ENCODE data around the gene ZFYVE16. TPM values are rescaled to one million over a fixed set of nuclear protein-coding genes. Genes with fewer than 3 reads are reported as not detected.

Gene ZFYVE16
- total and polyA plus RNA-seq, 2 of the 4 experiments (the other 2 are of a cell fraction), result 5.3 to 11.1 TPM

DNA sequence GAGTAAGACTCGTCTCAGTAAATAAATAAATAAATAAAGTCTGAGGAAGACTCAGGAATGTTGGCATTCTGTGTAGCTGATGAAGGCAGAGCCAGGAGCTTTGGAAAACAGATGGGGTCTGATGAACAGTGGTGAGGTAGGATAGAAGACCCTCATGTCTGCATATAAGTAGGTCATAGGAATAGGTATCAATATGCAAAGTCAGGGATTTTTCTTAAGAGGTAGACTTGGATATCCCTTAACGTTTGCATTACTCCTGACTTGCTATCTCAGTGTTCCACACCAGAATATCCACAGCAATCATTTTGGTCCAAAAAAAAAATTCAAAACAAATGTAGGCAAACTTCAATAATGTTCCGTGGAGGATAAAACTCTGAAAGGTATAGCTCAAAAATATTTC is 31.3 kb upstream of the ZFYVE16 start:
- H3K4me1 ChIP-seq (ENCODE audit: control insufficient read depth, insufficient read depth, low read length), result no peaks in the 10 kb centered on the region
- in situ Hi-C loops (cut with MboI; ENCODE audit: low sequenced_read_pairs), result no loop called here
- ChIA-PET CTCF (no interaction called here), POLR2A (ENCODE audit: unreplicated experiment) (no interaction called here)
- no peak overlapping the region for H3K56ac ChIP-seq (ENCODE audit: extremely low read depth, insufficient read depth, low read length)
- no peaks in the 10 kb centered on the region for H3K9me1 ChIP-seq (ENCODE audit: insufficient read depth, low read length)
- H2BK15ac ChIP-seq (ENCODE audit: low read depth, low read length), result no peak overlapping the region
- no peak overlapping the region for H2AK9ac ChIP-seq (replicated peaks; ENCODE audit: low read depth, low read length, poor library complexity)
- no peak overlapping the region for H2BK5ac ChIP-seq (ENCODE audit: low read depth, low read length, poor library complexity, severe bottlenecking)
- H3K9me3 ChIP-seq (ENCODE audit: control insufficient read depth, insufficient read depth, low read length), result no peaks in the 10 kb centered on the region
- no peak overlapping the region for H2AK5ac ChIP-seq (ENCODE audit: low read depth, low read length)
- TF ChIP-seq, protein P1, sequence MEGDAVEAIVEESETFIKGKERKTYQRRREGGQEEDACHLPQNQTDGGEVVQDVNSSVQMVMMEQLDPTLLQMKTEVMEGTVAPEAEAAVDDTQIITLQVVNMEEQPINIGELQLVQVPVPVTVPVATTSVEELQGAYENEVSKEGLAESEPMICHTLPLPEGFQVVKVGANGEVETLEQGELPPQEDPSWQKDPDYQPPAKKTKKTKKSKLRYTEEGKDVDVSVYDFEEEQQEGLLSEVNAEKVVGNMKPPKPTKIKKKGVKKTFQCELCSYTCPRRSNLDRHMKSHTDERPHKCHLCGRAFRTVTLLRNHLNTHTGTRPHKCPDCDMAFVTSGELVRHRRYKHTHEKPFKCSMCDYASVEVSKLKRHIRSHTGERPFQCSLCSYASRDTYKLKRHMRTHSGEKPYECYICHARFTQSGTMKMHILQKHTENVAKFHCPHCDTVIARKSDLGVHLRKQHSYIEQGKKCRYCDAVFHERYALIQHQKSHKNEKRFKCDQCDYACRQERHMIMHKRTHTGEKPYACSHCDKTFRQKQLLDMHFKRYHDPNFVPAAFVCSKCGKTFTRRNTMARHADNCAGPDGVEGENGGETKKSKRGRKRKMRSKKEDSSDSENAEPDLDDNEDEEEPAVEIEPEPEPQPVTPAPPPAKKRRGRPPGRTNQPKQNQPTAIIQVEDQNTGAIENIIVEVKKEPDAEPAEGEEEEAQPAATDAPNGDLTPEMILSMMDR (conservative IDR thresholded peaks at IDR 0.05; ENCODE audit: low read depth, low read length), result no peak
- TF ChIP-seq CEBPB (IDR thresholded peaks at IDR 0.05; ENCODE audit: low read depth, low read length), result no peak
- no peak for TF ChIP-seq MXI1 (IDR thresholded peaks at IDR 0.05; ENCODE audit: borderline replicate concordance, low read depth, low read length)
- TF ChIP-seq POLR2A (IDR thresholded peaks at IDR 0.05; ENCODE audit: low read depth, low read length), result no peak
- no peak for TF ChIP-seq RAD21 (IDR thresholded peaks at IDR 0.05; ENCODE audit: low read length)
- no peak for TF ChIP-seq RCOR1 (IDR thresholded peaks at IDR 0.05; ENCODE audit: insufficient replicate concordance, low read length)
- TF ChIP-seq CHD1 (IDR thresholded peaks at IDR 0.05; ENCODE audit: low read depth, low read length), result no peak
- no peak for TF ChIP-seq MAZ (IDR thresholded peaks at IDR 0.05; ENCODE audit: borderline replicate concordance, low read depth, low read length)
- TF ChIP-seq NFE2L2 (IDR thresholded peaks at IDR 0.05; ENCODE audit: low read depth, low read length), result no peak
- TF ChIP-seq, protein P2, sequence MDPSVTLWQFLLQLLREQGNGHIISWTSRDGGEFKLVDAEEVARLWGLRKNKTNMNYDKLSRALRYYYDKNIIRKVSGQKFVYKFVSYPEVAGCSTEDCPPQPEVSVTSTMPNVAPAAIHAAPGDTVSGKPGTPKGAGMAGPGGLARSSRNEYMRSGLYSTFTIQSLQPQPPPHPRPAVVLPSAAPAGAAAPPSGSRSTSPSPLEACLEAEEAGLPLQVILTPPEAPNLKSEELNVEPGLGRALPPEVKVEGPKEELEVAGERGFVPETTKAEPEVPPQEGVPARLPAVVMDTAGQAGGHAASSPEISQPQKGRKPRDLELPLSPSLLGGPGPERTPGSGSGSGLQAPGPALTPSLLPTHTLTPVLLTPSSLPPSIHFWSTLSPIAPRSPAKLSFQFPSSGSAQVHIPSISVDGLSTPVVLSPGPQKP (IDR thresholded peaks at IDR 0.05; ENCODE audit: borderline replicate concordance, low read depth, low read length), result no peak
- no peak for TF ChIP-seq RFX5 (IDR thresholded peaks at IDR 0.05; ENCODE audit: low read depth, low read length)
- no peak for TF ChIP-seq BHLHE40 (IDR thresholded peaks at IDR 0.05; ENCODE audit: low read depth, low read length)
- no peak for TF ChIP-seq FOS (IDR thresholded peaks at IDR 0.05; ENCODE audit: low read depth, low read length)
- H3K36me3 ChIP-seq (ENCODE audit: control insufficient read depth, insufficient read depth, low read length), result no peaks in the 10 kb centered on the region
- no peak overlapping the region for H3K4me3 ChIP-seq (ENCODE audit: insufficient read depth, low read depth, low read length)
- no peak overlapping the region for H3K4me2 ChIP-seq (ENCODE audit: low read depth, low read length)
- H3K18ac ChIP-seq (ENCODE audit: low read depth, low read length), result no peak overlapping the region
- H3K9ac ChIP-seq (ENCODE audit: low read depth, low read length), result no peak overlapping the region
- H2BK120ac ChIP-seq (ENCODE audit: low read depth, low read length), result no peak overlapping the region
- no peak overlapping the region for H4K8ac ChIP-seq (ENCODE audit: low read depth in 2 of 2, low read length in 2 of 2)
- no peaks in the 10 kb centered on the region for H3K79me1 ChIP-seq (ENCODE audit: low read depth in 1 of 2, low read length in 2 of 2)
- ATAC-seq (ENCODE audit: low read depth), result no peak
- dilution Hi-C loops (cut with HindIII; ENCODE audit: low sequenced_read_pairs, unreplicated experiment), result no loop called here
- no CpG with 5 or more reads among the region's 3 CpGs for WGBS, 2 experiments (ENCODE audit: extremely low coverage in 2 of 2, insufficient read length in 1 of 2)
- BruUV-seq (replicated peaks), result no TSS peak
- H3K23ac ChIP-seq (ENCODE audit: low read depth, low read length), result no peak overlapping the region
- no peak overlapping the region for H3K4ac ChIP-seq (ENCODE audit: low read depth, low read length)
- no peak overlapping the region for H4K5ac ChIP-seq (ENCODE audit: low read depth, low read length)
- no peak overlapping the region for H3K14ac ChIP-seq (replicated peaks; ENCODE audit: low read depth, low read length)
- H3K27me3 ChIP-seq (ENCODE audit: control insufficient read depth, insufficient read depth, low read length), result no peaks in the 10 kb centered on the region; the same call in 1 of the 2 replicates
- no peak overlapping the region for H2BK20ac ChIP-seq (ENCODE audit: low read depth, low read length)
- no peak overlapping the region for H2AFZ ChIP-seq (replicated peaks; ENCODE audit: low read length, poor library complexity)
- H4K91ac ChIP-seq (ENCODE audit: insufficient read depth, low read depth, low read length), result no peak overlapping the region
- intact Hi-C loops (cut with micrococcal nuclease), result no loop called here
- H4K20me1 ChIP-seq (ENCODE audit: insufficient read depth, low read length), result no peaks in the 10 kb centered on the region
- H3K27ac ChIP-seq (ENCODE audit: insufficient read depth, low read length), result no peak overlapping the region
- no peak for DNase-seq
